Hematopoietic multipotent progenitor cell treated with erythropoietin and hydrocortisone succinate and interleukin-3 and kit ligand, for 17 days (in vitro differentiated cells): ENCODE measurements around the gene ANKRA2.

ENCODE experiments used
- DNase-seq: peaks from one replicate; pipeline ENCODE4 v3.0.0-alpha.2; 2015; ENCODE audit warnings: low spot score

The ANKRA2 gene, protein sequence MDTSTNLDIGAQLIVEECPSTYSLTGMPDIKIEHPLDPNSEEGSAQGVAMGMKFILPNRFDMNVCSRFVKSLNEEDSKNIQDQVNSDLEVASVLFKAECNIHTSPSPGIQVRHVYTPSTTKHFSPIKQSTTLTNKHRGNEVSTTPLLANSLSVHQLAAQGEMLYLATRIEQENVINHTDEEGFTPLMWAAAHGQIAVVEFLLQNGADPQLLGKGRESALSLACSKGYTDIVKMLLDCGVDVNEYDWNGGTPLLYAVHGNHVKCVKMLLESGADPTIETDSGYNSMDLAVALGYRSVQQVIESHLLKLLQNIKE

DNA sequence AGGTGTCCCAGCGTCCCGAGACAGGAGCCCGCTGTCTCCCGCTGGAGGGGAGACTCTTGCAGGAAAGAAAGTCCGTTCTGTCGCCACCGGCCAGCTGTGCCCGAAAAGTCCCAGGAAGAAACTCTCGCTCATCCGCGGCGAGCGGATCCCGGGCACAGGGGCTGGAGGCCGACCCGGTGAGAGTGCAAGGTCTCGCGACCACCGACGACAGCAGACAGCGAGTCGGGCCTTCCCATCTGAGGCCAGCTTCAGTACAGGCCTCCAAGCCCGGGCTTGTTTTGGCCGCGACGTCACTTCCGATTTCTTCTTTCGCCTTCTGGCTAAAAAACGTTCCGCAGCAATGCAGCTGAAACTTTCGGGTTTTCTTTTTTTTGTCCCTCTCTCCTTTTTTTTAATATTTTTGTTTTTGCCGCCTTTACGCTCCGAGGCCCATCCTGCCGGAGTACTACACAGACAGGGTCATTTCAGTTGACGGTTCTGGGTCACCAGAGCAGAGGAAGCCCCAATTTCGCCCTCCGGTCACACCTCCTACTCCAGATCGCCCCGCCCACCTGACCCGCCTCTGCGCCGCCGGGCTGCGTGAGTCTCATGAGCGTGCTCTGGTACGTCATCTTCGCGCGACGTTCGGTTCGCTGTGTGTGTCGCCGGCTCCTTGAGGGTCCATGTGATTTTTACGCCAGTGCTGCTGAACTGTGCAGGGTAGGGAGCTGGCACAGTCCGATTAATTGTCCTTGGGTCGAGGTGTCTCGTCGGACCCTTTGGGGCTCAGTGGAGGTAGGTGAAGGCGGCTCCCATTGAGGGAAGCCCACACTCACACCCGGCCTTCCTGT is at the start of gene ANKRA2, which contains the start of gene UTP15:
Gene ANKRA2, minus strand, starts transcription at position 501 of the 830 bp plus-strand sequence. CDS start 2,758 bp downstream, outside the sequence.
Gene UTP15, plus strand, starts transcription at position 605 of the 830 bp plus-strand sequence. CDS start 1,602 bp downstream, outside the sequence.
- peak; percentile 99 for DNase-seq

DNA sequence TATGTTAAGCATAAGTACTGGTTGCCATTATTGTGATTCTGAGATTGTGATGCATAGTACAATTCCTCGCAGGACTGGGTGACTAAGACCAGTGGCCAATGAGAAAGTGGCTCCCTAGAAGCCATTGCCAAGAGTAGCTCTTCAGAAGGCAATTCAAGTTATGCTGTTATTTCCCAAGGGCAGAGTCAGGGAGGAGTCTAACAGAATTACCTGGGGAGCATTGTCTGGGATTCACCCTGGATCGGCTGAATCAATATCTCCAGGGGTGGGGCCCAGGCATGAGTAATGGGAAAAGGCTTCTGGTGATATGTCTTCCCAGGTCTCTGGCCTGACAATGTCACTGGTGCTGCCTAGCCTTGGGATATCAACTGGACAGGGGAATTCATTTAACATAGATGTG is 49.6 kb upstream of the ANKRA2 start:
- DNase-seq, result no peak

DNA sequence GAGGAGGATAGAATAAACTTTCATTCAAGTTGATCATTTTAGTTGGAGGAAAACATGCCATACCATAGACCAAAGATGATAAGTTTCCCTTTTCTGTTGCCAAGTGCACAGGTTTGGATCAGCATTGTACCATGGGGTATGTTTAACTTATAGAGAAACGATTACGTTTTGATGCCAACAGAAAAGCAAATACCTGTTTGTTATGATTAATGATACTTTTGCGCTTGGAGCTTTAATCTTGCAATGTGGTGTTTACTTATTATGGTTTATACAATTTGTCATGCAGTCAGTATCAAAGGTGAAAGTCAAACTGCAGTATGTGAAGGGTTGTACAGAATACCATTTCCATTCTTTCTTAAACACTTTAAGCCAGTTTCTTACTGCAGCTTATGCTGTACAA is 47.4 kb upstream of the ANKRA2 start:
- DNase-seq, result no peak

DNA sequence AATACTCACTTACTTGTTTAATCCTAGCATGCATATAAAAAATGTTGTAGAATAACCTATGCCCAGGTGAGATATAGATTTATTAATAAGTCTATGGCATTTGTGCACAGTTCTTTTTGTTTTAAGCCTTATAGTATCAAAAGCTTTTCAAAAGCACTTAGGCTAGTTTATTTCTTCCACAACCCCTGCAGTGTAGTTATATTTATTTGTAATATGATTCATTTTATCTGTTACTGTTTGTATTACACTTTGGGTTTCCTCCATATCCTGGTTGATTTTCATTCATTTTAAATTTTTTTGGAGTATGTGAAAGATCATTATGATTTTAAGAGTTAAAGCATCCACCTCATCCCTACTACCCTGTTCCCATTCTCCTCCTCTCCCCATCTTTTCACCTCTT is 41.8 kb upstream of the ANKRA2 start:
- no peak for DNase-seq

DNA sequence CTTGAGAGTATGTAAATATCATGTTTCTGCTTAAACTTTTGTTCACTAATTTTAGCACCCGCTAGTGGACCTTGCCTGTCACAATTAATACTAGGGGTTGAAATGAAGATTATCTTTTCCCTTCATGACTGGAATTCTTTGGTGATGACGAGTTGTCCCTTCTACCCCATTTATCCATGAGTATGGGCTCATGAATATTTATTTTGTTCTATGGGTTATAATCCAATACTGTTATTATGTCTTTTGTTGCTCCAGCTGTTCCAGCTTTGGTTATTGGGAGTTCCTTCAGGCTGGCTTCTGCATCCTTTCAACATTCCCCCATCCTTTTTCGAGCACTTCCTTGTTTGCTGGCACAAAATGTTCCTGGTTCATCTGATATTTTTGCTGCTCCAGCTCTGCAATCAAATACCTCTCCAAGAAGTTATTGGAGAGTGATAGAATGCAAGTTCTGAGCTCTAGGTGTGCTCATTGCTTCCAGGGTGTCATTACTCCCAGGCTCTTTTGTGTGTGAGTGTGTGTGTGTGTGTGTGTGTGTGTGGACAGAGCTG is 40.8 kb upstream of the ANKRA2 start:
- DNase-seq, result no peak

DNA sequence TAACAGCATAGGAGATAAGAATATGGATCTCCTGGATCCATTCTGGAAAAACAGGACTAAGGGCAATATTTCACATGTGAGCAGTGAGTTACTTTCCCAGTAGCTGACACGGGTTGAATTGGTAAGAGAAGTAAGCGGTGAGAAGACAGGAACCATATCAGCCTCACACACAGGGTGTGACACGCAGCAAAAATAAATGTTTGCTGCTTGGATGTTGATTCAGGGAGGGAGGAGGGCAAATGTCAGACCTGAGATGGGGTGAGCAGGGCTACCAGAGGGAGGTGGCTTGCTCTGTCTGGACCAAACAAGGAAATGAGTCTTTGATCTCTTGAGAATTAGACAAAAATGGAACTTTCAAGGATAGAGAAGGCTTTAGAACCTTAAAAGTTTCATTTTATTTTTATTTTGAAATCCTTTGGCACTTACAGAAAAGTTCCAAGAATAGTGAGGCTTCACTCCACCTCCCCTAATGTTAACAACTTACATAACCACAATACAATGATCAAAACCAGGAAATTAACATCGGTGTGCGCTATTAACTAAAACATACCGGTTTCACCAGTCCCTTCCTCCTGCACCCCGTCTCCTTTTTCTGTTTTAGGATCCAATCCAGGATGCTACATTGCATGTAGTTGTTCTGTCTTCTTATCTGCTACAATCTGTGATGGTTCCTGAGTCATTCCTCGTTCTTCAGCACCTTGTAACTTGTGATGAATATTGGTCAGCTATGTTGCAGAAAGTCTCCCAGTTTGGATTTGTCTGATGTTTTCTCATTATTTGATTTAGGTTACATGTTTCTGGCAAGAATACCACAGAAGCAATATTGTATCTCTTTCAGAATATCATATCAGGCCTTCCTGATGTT is 40.0 kb upstream of the ANKRA2 start:
- no peak for DNase-seq

DNA sequence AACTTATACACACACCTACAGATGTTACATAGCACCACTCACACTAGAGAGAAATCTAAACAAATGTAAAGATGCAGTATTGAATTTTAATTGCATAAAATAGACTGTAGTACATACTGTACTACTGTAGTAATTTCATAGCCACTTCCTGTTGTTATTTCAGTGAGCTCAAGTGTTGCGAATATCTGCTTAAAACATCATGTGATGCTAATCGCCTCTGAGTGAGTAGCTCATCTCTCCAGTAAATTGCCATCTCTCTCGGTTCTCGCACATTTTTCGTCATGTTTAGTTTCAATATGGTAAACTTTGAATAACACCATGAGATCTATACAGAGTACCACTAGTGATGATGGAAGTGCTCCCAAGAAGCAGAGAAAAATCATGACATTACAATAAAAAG is 38.6 kb upstream of the ANKRA2 start:
- no peak for DNase-seq

DNA sequence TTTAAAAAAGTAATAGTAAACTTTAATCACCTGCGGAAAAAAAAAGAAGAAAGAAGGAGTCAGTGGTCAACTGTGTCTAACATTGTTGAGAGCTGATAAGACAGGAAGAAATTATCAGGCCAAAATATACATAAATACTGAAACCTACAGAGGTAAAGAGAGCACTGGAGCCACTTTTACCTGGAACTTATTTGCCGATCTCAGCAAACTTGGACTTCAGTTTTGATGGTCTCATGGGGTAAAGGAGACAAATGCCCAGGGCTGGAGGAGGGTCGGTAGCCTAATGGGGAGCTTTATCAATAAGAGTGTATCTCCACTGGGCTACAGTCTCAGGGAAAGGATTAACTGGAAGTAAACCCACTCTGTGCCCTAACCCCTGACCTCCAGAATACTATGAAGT is 33.9 kb upstream of the ANKRA2 start:
- DNase-seq, result no peak

DNA sequence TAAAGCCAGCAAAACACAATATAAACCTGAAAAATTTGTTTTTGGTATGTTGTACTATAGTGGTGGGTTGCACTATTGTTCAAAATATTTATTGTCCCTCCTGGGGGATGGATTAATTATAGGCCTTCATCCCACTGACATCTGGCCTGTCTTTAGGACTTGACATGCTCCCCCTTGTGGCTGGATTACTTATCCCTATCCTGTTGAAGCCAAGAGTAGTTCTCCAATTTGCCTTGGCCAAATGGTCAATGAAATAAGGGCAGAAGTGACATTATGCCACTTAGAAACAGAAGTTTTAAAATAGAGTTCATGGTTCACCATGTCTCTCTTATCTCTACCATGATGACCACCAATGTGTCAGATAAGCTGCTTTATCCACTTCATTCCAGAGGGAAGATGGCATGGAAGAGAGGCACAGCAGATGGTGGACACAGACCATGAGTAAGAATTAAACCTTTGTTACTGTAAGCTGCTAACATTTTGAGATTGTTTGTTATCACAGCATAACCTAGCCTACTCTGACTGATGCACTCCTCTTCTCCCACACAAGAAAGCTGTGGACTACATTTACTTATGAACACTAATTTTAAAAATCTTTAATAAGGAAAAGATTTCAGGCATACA is 31.4 kb upstream of the ANKRA2 start:
- peak; percentile 55 for DNase-seq

DNA sequence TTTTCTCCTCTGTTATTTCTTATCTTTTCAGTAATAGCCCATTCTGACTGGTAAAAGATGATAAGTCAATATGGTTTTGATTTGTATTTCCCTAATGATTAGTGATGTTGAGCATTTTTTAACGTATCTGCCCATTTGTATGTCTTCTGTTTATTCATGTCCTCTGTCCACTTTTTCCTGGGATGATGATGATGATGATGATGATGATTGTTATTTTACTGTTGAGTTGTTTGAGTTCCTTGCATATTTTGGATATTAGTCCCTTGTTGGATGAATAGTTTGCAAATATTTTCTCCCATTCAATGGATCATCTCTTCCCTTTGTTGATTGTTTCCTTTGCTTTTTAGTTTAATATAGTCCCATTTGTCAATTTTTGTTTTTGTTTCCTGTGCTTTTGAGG is 27.1 kb upstream of the ANKRA2 start:
- no peak for DNase-seq

DNA sequence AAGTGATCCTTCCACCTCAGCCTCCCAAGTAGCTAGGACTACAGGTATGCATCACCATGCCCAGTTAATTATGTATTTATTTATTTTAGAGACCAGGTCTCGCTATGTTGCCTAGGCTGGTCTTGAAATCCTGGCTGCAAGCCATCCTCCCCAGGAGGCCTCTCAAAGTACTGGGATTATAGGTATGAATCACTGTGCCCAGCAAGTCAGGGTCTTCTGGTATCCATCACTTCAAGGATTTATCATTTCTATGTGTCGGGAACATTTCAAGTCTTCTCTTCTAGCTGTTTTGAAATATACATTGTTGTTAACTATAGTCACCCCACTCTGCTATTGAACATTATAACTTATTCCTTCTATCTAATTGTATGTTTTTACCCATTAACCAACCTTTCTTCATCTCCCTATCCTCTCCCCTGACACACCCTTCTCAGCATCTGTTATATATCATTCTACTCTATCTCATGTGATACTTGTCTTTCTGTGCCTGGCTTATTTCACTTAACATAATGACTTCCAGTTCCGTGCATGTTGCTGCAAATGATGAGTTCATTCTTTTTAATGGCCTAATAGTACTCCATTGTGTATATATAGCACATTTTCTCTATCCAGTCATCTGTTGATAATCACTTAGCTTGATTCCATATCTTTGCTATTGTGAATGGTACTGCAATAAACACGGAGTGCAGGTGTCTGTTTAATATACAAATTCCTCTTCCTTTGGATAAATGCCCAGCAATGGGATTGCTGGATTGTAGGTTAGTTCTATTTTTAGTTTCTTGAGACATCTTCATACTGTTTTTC is 26.5 kb upstream of the ANKRA2 start:
- no peak for DNase-seq

DNA sequence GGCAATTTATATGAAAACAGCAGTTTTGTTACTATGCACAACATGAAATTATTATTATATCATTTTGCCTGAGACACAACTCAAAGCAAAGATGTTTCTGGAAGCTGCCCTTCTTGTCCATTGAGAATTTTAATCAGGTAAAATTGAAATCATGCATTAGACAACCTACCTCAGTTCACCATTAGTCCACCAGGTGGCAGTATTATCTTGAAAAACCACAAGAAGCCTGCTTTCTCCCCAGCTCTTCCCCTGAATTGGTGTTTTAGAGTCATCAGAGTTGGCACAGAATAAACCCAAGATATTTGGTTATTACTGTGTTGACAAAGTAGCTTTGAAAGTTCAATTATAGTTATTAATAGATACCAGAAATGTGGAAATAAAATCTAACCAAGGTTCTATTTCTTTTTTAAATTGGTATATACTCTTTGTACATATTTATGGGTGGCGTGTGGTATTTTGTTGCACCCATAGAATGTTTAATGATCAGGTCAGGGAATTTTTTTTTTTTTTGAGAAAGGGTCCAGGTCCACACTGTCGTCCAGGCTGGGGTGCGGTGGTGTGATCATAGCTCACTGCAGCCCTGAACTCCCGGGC is 25.8 kb upstream of the ANKRA2 start:
- peak; percentile 85 for DNase-seq

DNA sequence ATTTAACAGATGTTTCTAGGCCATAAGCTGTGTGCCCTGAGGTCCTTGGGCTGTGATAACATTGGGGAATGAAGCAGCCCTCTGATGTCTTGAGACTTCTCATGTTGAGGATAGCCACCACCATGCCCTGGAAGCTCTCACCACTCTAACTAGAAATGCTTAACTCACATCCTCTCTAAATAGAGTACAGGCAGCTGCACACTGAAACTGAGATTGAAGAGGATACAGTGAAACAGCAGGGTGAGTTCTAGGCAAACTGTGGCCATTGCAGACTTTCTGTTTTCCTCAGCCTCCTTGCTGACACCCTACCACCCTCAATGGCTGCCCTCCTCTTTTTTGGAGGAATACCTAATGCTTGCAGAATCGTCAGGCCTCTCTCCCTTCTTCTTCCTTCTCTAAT is 22.5 kb upstream of the ANKRA2 start:
- no peak for DNase-seq

DNA sequence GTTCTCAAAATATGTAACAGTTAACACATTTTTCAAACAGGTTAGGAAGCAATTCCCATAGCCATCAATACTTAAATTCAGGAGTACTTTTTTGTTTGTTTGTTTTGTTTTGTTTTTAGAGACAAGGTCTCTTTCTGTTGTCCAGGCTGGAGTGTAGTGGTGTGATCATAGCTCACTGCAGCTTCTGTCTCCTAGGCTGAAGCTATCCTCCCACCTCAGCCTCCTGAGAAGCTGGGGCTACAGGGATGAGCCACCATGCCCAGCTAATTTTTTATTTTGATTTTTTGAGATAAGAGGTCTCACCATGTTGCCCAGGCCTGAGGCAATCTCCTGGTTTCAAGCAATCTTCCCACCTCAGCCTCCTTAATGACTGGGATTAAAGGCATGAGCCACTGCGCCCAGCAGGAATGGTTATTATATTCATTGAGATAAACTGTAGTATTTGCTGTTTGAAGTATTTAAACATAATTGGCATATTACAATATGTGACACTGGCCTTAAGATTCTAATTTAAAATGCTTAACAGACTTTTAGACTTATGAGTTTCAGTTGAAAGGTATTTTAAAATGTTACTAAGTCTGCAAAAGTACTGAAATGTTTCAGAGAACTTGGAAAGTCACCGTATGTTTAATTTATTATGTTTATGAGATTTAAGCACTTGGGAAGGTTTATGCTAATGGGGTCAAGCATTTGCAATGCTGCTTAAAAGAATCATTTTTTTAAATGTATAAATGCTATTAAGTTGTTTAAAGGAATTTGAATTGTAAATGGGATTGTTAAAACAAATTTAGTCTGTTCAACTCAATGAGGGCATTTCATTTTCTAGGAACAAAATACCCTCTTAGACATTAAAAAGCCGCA is 17.1 kb upstream of the ANKRA2 start:
- no peak for DNase-seq

DNA sequence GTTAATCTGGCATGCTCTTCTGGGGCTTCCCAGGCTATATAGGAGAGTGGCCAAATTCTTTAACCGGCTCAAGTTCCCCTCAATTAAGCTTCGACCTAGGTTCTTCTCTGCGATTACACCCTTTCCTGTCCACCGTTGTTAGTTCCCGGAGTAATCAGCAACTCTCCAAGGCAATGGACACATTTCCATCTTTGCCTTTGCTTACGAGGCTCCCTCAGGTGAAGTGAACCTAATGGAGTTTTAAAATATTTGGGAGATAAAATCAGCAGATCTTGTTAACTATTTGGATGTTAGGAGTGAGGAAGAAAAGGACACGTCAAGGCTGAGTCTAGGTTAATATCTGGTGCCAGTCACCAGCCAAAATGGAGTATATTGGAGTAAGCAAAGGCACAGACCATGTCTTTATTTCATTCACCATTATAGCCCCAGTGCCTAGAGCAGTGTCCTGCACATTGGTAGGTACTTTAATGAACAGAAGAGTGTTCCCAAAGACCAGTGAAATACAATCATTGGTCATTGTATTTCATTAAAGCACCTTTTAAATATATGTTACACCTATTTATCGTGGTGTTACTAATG is 619 bp upstream of the ANKRA2 start:
- no peak for DNase-seq

DNA sequence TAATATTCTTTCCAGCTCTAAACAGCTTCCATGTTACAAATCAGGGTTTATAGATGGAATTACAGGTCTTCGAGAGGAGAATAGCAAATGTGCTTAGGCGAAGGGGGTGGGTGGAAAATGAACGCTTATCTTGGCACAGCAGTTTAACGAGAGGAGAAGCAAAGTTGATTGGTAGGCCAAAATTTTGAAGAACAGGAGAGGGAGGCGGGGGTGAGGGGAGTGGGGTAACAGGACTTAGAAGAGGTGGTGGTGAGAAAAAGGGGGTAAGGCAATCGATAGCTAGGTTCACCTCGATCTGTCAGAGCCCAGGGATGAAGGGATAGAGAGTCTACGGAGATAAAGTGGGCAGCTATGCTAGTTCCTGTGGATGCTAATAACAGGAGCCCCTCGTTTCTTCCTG is 764 bp downstream of the ANKRA2 start:
- peak; percentile 68 for DNase-seq

DNA sequence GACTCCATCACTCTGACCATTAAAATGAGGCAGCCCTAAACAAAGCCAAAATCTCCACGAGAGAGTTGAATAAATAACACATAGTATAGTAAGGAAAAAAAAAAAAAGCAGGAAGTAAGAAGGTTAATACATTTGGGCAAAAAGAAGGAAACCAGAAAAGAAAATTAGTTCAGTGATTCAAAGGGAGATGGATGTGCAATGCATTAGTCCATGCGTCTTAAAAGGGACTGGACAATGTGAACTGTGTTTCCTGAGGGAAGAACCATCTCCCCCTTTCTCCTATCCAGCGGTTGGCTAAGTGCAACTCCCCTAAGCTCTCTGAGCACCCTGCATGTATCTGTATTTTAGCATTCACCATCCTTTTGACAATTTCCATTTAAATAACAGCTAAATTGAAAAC is 1.4 kb downstream of the ANKRA2 start:
- peak; percentile 30 for DNase-seq

DNA sequence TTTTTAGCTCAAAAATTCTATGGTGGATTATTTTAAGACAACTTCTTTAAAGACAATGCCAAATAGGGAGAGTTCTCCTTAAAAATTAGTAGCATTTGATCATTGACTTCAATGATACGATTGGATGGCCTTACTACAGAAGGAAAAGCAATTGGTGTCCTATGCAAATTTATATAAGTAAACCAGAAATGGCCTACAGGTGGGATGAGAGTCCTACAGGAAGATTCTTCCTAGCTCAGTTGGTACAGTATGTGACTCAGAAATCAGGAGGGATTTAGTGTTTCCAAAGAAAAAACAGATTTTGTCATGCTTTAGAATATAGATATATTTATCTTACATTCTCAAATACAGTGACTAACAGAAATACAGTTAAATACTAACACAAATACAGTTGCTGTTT is 6.5 kb downstream of the ANKRA2 start:
- DNase-seq, result peak; percentile 26

DNA sequence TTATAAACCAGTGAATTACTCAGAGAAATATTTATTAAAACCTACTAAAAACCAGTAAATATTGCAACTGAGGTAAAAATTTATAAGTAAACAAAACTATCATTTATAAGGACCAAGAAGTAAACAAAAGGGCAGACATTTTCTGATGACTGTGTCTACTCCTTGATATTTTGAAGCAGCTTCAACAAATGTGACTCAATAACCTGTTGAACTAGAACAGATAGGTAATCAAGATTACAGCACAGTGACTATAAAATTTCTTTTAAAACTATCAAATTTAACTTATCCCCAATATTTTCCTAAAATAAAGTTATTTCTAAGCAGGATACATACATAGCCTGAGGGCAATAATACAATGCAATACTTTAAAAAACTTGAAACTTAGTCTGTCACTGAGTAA is 12.8 kb downstream of the ANKRA2 start:
- DNase-seq, result no peak
